ENCODE data around the gene HSD11B1.

The HSD11B1 gene

GRCh38 chr1:209710847-209711246 lies 6.2 kb downstream of the HSD11B1 start:
- Histone ChIP-seq H2BK120ac (ENCODE audit: insufficient read depth, low read length, poor library complexity) (no peak overlapping the region), H3K27ac (ENCODE audit: low read depth, low read length) (no peak overlapping the region), H3K4ac (ENCODE audit: low read depth, low read length) (no peak overlapping the region), H3K4me3 (ENCODE audit: low read depth, low read length) (no peak overlapping the region), H4K12ac (ENCODE audit: low read depth, low read length) (no peak overlapping the region), H3K23ac (ENCODE audit: low read length) (no peak overlapping the region), H2BK5ac (ENCODE audit: low read depth, low read length, poor library complexity) (no peak overlapping the region), H3K18ac (ENCODE audit: low read length) (no peak overlapping the region), H2AFZ (ENCODE audit: insufficient read depth, low read length, poor library complexity) (no peak overlapping the region), H3K9me3 (ENCODE audit: insufficient read depth, low read depth, low read length) (no peaks in the 10 kb centered on the region), H4K8ac (ENCODE audit: low read depth, low read length) (no peak overlapping the region), H3K4me1 (ENCODE audit: control insufficient read depth in 1 of 2, insufficient read depth in 2 of 2, low read length in 2 of 2) (peaks cover 4 to 7% of the 10 kb centered on the region in 2 experiments), H2BK12ac (ENCODE audit: low read length) (no peak overlapping the region), H3K4me2 (ENCODE audit: low read length) (no peak overlapping the region), H3K27me3 (ENCODE audit: insufficient read depth, low read length) (no peaks in the 10 kb centered on the region), H4K91ac (ENCODE audit: low read depth, low read length) (no peak overlapping the region), H3K79me2 (ENCODE audit: control insufficient read depth, insufficient read depth, low read length, poor library complexity) (no peaks in the 10 kb centered on the region), H3K14ac (ENCODE audit: low read length) (no peak overlapping the region), H3K36me3 (ENCODE audit: control insufficient read depth in 1 of 2, insufficient read depth in 2 of 2, low read length in 2 of 2) (no peaks in the 10 kb centered on the region), H3K9ac (ENCODE audit: low read length) (no peak overlapping the region), H3K79me1 (ENCODE audit: low read length) (no peaks in the 10 kb centered on the region), H2AK5ac (ENCODE audit: low read length) (no peak overlapping the region)
- WGBS (ENCODE audit: extremely low coverage, insufficient coverage, insufficient read length): no CpG with 5 or more reads among the region's 3 CpGs
- DNase-seq: peak; percentile 4 to 39

DNA sequence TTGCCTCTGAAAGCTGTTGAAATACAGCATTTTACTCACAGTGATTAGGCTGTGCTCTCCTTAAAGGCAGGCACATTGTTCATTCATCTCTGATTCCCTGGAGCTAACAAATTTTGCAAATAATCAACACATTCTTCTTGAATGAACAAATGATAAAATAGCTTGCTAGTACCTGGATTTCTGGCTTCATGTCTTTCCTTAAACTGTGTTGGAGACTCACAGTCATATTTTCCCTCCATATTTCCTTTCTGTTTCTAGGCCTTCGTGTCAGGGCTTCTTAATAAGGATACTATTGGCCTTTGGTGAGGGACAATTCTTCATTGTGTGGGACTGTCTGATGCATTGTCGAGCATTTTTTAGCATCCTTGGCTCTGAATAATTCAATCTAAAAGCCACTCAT lies 9.7 kb downstream of the HSD11B1 start:
- H4K8ac ChIP-seq (ENCODE audit: low read depth, low read length): no peak overlapping the region
- no peak overlapping the region for H3K4ac ChIP-seq (ENCODE audit: low read depth, low read length)
- H3K9ac ChIP-seq (ENCODE audit: low read length): no peak overlapping the region
- no peak overlapping the region for H2AFZ ChIP-seq (ENCODE audit: insufficient read depth, low read length, poor library complexity)
- H2BK120ac ChIP-seq (ENCODE audit: insufficient read depth, low read length, poor library complexity): no peak overlapping the region
- no peak overlapping the region for H3K18ac ChIP-seq (ENCODE audit: low read length)
- H3K4me2 ChIP-seq (ENCODE audit: low read length): no peak overlapping the region
- peak overlapping the region; percentile 49 for H4K91ac ChIP-seq (ENCODE audit: low read depth, low read length)
- WGBS (ENCODE audit: extremely low coverage, insufficient coverage, insufficient read length): no CpG with 5 or more reads among the region's 2 CpGs
- no peaks in the 10 kb centered on the region for H3K36me3 ChIP-seq (ENCODE audit: control insufficient read depth in 1 of 2, insufficient read depth in 2 of 2, low read length in 2 of 2)
- no peak overlapping the region for H3K4me3 ChIP-seq (ENCODE audit: low read depth, low read length)
- H2AK5ac ChIP-seq (ENCODE audit: low read length): no peak overlapping the region
- DNase-seq: no peak
- H3K23ac ChIP-seq (ENCODE audit: low read length): no peak overlapping the region
- peak overlapping the region; percentile 1 for H2BK12ac ChIP-seq (ENCODE audit: low read length)
- H3K14ac ChIP-seq (ENCODE audit: low read length): no peak overlapping the region
- H3K9me3 ChIP-seq (ENCODE audit: insufficient read depth, low read depth, low read length): no peaks in the 10 kb centered on the region
- H2BK5ac ChIP-seq (ENCODE audit: low read depth, low read length, poor library complexity): no peak overlapping the region
- no peaks in the 10 kb centered on the region for H3K79me1 ChIP-seq (ENCODE audit: low read length)
- H3K27ac ChIP-seq (ENCODE audit: low read depth, low read length): no peak overlapping the region
- no peaks in the 10 kb centered on the region for H3K27me3 ChIP-seq (ENCODE audit: insufficient read depth, low read length)
- no peaks in the 10 kb centered on the region for H3K79me2 ChIP-seq (ENCODE audit: control insufficient read depth, insufficient read depth, low read length, poor library complexity)
- H4K12ac ChIP-seq (ENCODE audit: low read depth, low read length): no peak overlapping the region
- peaks cover 4 to 7% of the 10 kb centered on the region in 2 experiments for H3K4me1 ChIP-seq (ENCODE audit: control insufficient read depth in 1 of 2, insufficient read depth in 2 of 2, low read length in 2 of 2)

DNA sequence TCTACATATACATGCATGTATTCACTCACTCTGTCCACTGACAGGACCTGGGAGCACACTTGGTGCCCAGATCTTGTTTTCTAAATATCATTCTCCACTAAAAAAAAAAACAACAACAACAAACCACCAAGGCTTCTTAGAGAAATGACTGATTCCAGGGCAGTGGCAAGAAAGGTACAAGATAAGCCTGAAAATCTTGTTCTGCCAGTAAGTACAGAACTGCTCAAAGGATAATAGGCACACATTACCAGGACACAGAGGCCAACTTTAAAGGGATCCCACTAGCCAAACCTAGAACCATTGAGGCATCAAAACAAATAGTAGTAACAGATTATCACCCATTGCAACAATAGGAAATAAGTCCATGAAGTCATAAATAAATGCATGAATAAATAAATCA lies 10.7 kb downstream of the HSD11B1 start:
- H4K91ac ChIP-seq (ENCODE audit: low read depth, low read length): no peak overlapping the region
- H3K18ac ChIP-seq (ENCODE audit: low read length): no peak overlapping the region
- no peak overlapping the region for H2AK5ac ChIP-seq (ENCODE audit: low read length)
- no peaks in the 10 kb centered on the region for H3K79me2 ChIP-seq (ENCODE audit: control insufficient read depth, insufficient read depth, low read length, poor library complexity)
- no peak overlapping the region for H3K9ac ChIP-seq (ENCODE audit: low read length)
- H3K9me3 ChIP-seq (ENCODE audit: insufficient read depth, low read depth, low read length): no peaks in the 10 kb centered on the region
- H2BK12ac ChIP-seq (ENCODE audit: low read length): no peak overlapping the region
- no peak overlapping the region for H3K4me2 ChIP-seq (ENCODE audit: low read length)
- no peak overlapping the region for H3K4ac ChIP-seq (ENCODE audit: low read depth, low read length)
- H2AFZ ChIP-seq (ENCODE audit: insufficient read depth, low read length, poor library complexity): no peak overlapping the region
- no peak overlapping the region for H4K8ac ChIP-seq (ENCODE audit: low read depth, low read length)
- H3K4me1 ChIP-seq (ENCODE audit: control insufficient read depth in 1 of 2, insufficient read depth in 2 of 2, low read length in 2 of 2): peaks cover 4 to 7% of the 10 kb centered on the region in 2 experiments
- H3K36me3 ChIP-seq (ENCODE audit: control insufficient read depth in 1 of 2, insufficient read depth in 2 of 2, low read length in 2 of 2): no peaks in the 10 kb centered on the region
- no peak overlapping the region for H3K23ac ChIP-seq (ENCODE audit: low read length)
- no peak overlapping the region for H4K12ac ChIP-seq (ENCODE audit: low read depth, low read length)
- H3K14ac ChIP-seq (ENCODE audit: low read length): no peak overlapping the region
- H3K79me1 ChIP-seq (ENCODE audit: low read length): no peaks in the 10 kb centered on the region
- H3K27ac ChIP-seq (ENCODE audit: low read depth, low read length): no peak overlapping the region
- no peak overlapping the region for H3K4me3 ChIP-seq (ENCODE audit: low read depth, low read length)
- H3K27me3 ChIP-seq (ENCODE audit: insufficient read depth, low read length): no peaks in the 10 kb centered on the region
- no peak overlapping the region for H2BK120ac ChIP-seq (ENCODE audit: insufficient read depth, low read length, poor library complexity)
- H2BK5ac ChIP-seq (ENCODE audit: low read depth, low read length, poor library complexity): no peak overlapping the region
- DNase-seq: peak in 1 of 2 donors; percentile 64

GRCh38 chr1:209717818-209718217 lies 13.2 kb downstream of the HSD11B1 start:
- H2BK5ac ChIP-seq (ENCODE audit: low read depth, low read length, poor library complexity): no peak overlapping the region
- H3K23ac ChIP-seq (ENCODE audit: low read length): no peak overlapping the region
- no peaks in the 10 kb centered on the region for H3K79me2 ChIP-seq (ENCODE audit: control insufficient read depth, insufficient read depth, low read length, poor library complexity)
- no peak overlapping the region for H3K27ac ChIP-seq (ENCODE audit: low read depth, low read length)
- H4K12ac ChIP-seq (ENCODE audit: low read depth, low read length): no peak overlapping the region
- H3K14ac ChIP-seq (ENCODE audit: low read length): no peak overlapping the region
- no peak overlapping the region for H2AFZ ChIP-seq (ENCODE audit: insufficient read depth, low read length, poor library complexity)
- H3K9me3 ChIP-seq (ENCODE audit: insufficient read depth, low read depth, low read length): no peaks in the 10 kb centered on the region
- no peak overlapping the region for H3K4me3 ChIP-seq (ENCODE audit: low read depth, low read length)
- no peak for DNase-seq
- H4K91ac ChIP-seq (ENCODE audit: low read depth, low read length): no peak overlapping the region
- H3K9ac ChIP-seq (ENCODE audit: low read length): no peak overlapping the region
- no peak overlapping the region for H2BK120ac ChIP-seq (ENCODE audit: insufficient read depth, low read length, poor library complexity)
- H4K8ac ChIP-seq (ENCODE audit: low read depth, low read length): no peak overlapping the region
- no peak overlapping the region for H2BK12ac ChIP-seq (ENCODE audit: low read length)
- H2AK5ac ChIP-seq (ENCODE audit: low read length): no peak overlapping the region
- no peak overlapping the region for H3K18ac ChIP-seq (ENCODE audit: low read length)
- no peak overlapping the region for H3K4me2 ChIP-seq (ENCODE audit: low read length)
- H3K79me1 ChIP-seq (ENCODE audit: low read length): peaks cover 2% of the 10 kb centered on the region
- peaks cover 4 to 8% of the 10 kb centered on the region in 2 experiments for H3K4me1 ChIP-seq (ENCODE audit: control insufficient read depth in 1 of 2, insufficient read depth in 2 of 2, low read length in 2 of 2)
- H3K27me3 ChIP-seq (ENCODE audit: insufficient read depth, low read length): no peaks in the 10 kb centered on the region
- no peaks in the 10 kb centered on the region for H3K36me3 ChIP-seq (ENCODE audit: control insufficient read depth in 1 of 2, insufficient read depth in 2 of 2, low read length in 2 of 2)
- WGBS (ENCODE audit: extremely low coverage, insufficient coverage, insufficient read length): no CpG with 5 or more reads among the region's 2 CpGs
- no peak overlapping the region for H3K4ac ChIP-seq (ENCODE audit: low read depth, low read length)

All from trophoblast cell (in vitro differentiated cells and primary cell).